AG04449 (cell line): ENCODE measurements around the gene SDK2.

Source experiments
- CTCF ChIA-PET: fragments of 350-600 bp; formaldehyde crosslinking; extraction: SDS; loops from one replicate; lab custom pipeline; 2021; ENCODE audit warnings: antibody characterized with exemption; lab: Yijun Ruan, JAX
- POLR2A ChIA-PET: fragments of 400-600, 350-600 bp; formaldehyde crosslinking; extraction: SDS; loops from one replicate; lab custom pipeline; 2020; ENCODE audit warnings: antibody characterized with exemption, inconsistent platforms; lab: Yijun Ruan, JAX
- DNase-seq: peaks from one replicate; pipeline ENCODE4 v3.0.0-alpha.2; 2010; ENCODE audit warnings: low read depth, low spot score
- H3K4me3 ChIP-seq: 2 replicates; pipeline ENCODE4 v1.5.1; 2011; ENCODE audit warnings: low read depth, mild to moderate bottlenecking, control low read depth, low read length
- TF ChIP-seq, protein P1 (sequence below): IDR thresholded peaks from one replicate; pipeline ENCODE4 v1.5.1; 2011; ENCODE audit warnings: mild to moderate bottlenecking, moderate library complexity, low read length, control low read depth, inconsistent platforms; ENCODE audit not compliant: insufficient read depth; ENCODE audit errors: missing control alignments

The SDK2 gene

DNA sequence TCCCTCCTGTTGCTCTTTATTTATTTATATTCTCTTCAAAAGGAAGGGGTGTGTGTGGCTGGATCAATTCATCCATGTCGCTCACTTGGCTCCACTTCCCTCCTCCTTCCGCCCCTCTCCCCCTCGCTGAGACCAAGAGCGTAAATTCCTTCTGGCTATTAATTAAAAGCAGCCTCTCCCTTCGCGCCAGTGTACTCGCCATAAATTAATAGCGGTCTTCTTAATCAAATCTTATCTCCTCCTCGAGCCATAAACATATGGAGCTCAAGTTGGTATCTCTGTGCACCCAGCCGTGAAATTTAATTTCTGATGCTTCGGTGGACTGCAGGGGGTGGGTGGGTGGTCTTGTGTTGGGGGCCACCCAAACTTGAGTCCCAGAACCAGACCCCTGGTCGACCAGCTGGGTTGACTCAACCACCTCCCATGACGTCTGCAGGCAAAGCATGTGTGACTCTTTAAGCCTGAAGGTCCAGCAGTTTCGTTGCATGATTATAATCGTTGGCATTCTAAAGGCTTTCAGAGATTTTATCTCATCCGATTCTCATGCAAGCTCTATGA lies 57.9 kb downstream of the SDK2 start:
- TF ChIP-seq, protein P1, sequence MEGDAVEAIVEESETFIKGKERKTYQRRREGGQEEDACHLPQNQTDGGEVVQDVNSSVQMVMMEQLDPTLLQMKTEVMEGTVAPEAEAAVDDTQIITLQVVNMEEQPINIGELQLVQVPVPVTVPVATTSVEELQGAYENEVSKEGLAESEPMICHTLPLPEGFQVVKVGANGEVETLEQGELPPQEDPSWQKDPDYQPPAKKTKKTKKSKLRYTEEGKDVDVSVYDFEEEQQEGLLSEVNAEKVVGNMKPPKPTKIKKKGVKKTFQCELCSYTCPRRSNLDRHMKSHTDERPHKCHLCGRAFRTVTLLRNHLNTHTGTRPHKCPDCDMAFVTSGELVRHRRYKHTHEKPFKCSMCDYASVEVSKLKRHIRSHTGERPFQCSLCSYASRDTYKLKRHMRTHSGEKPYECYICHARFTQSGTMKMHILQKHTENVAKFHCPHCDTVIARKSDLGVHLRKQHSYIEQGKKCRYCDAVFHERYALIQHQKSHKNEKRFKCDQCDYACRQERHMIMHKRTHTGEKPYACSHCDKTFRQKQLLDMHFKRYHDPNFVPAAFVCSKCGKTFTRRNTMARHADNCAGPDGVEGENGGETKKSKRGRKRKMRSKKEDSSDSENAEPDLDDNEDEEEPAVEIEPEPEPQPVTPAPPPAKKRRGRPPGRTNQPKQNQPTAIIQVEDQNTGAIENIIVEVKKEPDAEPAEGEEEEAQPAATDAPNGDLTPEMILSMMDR: no peak
- H3K4me3 ChIP-seq: no peak overlapping the region
- ChIA-PET POLR2A (no interaction called here), CTCF (no interaction called here)
- DNase-seq: no peak

- DNase-seq: no peak
- TF ChIP-seq, protein P1: no peak
- POLR2A ChIA-PET: no interaction called here
- CTCF ChIA-PET: no interaction called here
- no peak overlapping the region for H3K4me3 ChIP-seq
These were observed 58.7 kb downstream of the SDK2 start for GRCh38 chr17:73585583-73585982.

DNA sequence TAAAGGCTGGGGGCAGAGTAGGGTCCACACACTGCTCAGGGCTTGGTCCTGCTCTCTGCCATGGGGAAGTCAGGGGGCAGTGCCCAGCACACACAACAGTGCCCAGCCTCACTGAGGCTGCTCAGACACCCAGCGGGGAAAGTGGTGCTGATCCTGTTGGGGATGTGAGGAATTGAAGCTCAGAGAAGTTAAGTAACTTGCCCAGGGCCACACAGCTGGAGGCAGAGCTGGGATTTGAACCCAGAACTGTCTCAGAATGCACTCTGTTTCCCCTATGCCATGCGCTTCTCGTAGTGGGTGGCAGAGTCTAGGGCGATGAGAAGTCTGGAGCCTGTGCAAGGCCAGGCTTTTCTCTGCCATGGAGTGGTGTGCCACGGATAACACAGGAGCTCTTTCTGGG lies 59.3 kb downstream of the SDK2 start:
- H3K4me3 ChIP-seq: no peak overlapping the region
- TF ChIP-seq, protein P1: no peak
- ChIA-PET CTCF (no interaction called here), POLR2A (no interaction called here)
- no peak for DNase-seq

DNA sequence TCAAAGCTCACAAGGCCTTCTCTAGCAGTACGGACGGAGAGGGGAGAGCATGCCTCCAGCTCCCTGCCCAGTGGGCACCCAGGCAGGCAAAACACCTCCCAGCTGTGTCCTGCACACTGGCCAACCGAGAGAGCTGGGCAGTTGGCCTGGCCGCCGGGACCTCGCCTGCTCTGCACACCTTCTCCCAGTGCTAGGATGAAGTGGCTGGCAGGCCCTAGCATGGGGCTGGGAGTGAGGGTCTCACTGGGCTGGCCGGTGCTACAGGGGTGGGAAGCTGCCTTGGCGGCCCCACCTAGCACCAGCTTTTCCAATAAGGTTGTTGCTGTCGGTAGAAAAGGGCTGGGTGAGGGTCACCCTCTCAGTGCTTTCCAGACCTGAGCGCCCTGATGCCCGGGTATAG lies 60.2 kb downstream of the SDK2 start:
- ChIA-PET POLR2A (no interaction called here), CTCF (no interaction called here)
- TF ChIP-seq, protein P1: no peak
- no peak for DNase-seq
- H3K4me3 ChIP-seq: no peak overlapping the region

- CTCF ChIA-PET: no interaction called here
- TF ChIP-seq, protein P1: no peak
- POLR2A ChIA-PET: no interaction called here
- DNase-seq: no peak
- no peak overlapping the region for H3K4me3 ChIP-seq
These were observed 61.4 kb downstream of the SDK2 start for GRCh38 chr17:73582821-73583220.

DNA sequence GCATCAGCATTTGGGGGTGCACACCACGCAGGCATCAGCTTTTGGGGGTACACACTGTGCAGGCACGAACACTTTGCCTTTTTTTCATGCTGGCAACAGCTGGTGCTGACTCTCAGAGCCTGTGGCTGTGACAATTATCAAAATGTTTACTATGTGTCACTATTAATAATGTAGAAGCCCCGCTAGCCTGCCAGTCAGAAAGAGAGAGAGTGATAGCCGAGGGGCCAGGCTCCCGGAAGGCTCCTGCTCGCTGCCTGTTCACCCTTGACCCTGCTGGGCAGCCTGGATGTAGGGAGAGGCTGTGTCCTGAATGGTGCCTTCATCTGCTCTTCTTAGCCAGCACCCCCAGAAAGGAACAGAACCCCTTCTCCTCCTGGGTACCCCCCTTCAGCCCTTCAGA lies 61.9 kb downstream of the SDK2 start:
- DNase-seq: no peak
- TF ChIP-seq, protein P1: no peak
- ChIA-PET POLR2A (no interaction called here), CTCF (no interaction called here)
- H3K4me3 ChIP-seq: no peak overlapping the region
